HG03025 (cell line): ENCODE data around the gene OBSCN.

ENCODE experiments used
- ATAC-seq: cut with Tn5 transposase; IDR thresholded peaks from one replicate; pipeline ENCODE4 v1.9.1; 2021; ENCODE audit warnings: mild to moderate bottlenecking, moderate library complexity; ENCODE audit not compliant: unreplicated experiment, low FRiP score

The OBSCN gene

GRCh38 chr1:228361314-228362140 lies 153.7 kb downstream of the OBSCN start:
- ATAC-seq, result no peak

GRCh38 chr1:228362141-228362883 lies 154.5 kb downstream of the OBSCN start:
- no peak for ATAC-seq

- no peak for ATAC-seq
These were observed 155.1 kb downstream of the OBSCN start for GRCh38 chr1:228362884-228363450.

GRCh38 chr1:228363686-228364067 lies 155.8 kb downstream of the OBSCN start:
- no peak for ATAC-seq

GRCh38 chr1:228364068-228364705 lies 156.3 kb downstream of the OBSCN start:
- ATAC-seq, result no peak

- ATAC-seq, result no peak
These were observed 156.9 kb downstream of the OBSCN start for GRCh38 chr1:228364706-228365213.

GRCh38 chr1:228365271-228366061 lies 157.6 kb downstream of the OBSCN start:
- ATAC-seq, result no peak

- no peak for ATAC-seq
These were observed 158.4 kb downstream of the OBSCN start for GRCh38 chr1:228366062-228366865.

- no peak for ATAC-seq
These were observed 159.3 kb downstream of the OBSCN start for GRCh38 chr1:228366866-228367741.

- no peak for ATAC-seq
These were observed 160.3 kb downstream of the OBSCN start for GRCh38 chr1:228367798-228368791.

GRCh38 chr1:228368801-228369607 lies 161.2 kb downstream of the OBSCN start:
- no peak for ATAC-seq

GRCh38 chr1:228369608-228370438 lies 162.0 kb downstream of the OBSCN start:
- ATAC-seq, result no peak

- ATAC-seq, result no peak
These were observed 162.6 kb downstream of the OBSCN start for GRCh38 chr1:228370439-228370940.

- no peak for ATAC-seq
These were observed 163.3 kb downstream of the OBSCN start for GRCh38 chr1:228370941-228371740.
